SK-N-SH treated with all-trans-retinoic acid at 6 μM for 48 hours (cell line): Measurements from ENCODE around the gene LPIN1.

Experiments used
- GLIS3 ChIP-seq: fragments of 250-450 bp; sonication (Bioruptor Pico); IDR thresholded peaks from 2 replicates; pipeline ENCODE4 v1.5.0; 2020; ENCODE audit warnings: mild to moderate bottlenecking, moderate library complexity
- ISL1 ChIP-seq: fragments of 250-450 bp; sonication (Bioruptor Pico); IDR thresholded peaks from 2 replicates; pipeline ENCODE4 v2.1.2; 2022; ENCODE audit warnings: mild to moderate bottlenecking, moderate library complexity
- OSR1 ChIP-seq: fragments of 250-450 bp; sonication (Bioruptor Pico); IDR thresholded peaks from 2 replicates; pipeline ENCODE4 v1.8.0; 2022; ENCODE audit warnings: moderate library complexity, mild to moderate bottlenecking, inconsistent platforms
- PPARA ChIP-seq: fragments of 250-450 bp; sonication (Bioruptor Pico); IDR thresholded peaks from 2 replicates; pipeline ENCODE4 v1.5.0; 2020; ENCODE audit warnings: mild to moderate bottlenecking, borderline replicate concordance
- TCF4 ChIP-seq: fragments of 250-450 bp; sonication (Bioruptor Pico); IDR thresholded peaks from 2 replicates; pipeline ENCODE4 v1.8.0; 2021; ENCODE audit warnings: mild to moderate bottlenecking, moderate library complexity, borderline replicate concordance
- TF ChIP-seq, protein P1 (sequence below): fragments of 250-450 bp; sonication (Bioruptor Pico); IDR thresholded peaks from 2 replicates; pipeline ENCODE4 v1.5.1; 2020; ENCODE audit warnings: low read depth, mild to moderate bottlenecking, moderate library complexity
- TF ChIP-seq, protein P2 (sequence below): fragments of 250-450 bp; sonication (Bioruptor Pico); IDR thresholded peaks from 2 replicates; pipeline ENCODE4 v1.8.0; 2020; ENCODE audit warnings: mild to moderate bottlenecking, moderate library complexity, borderline replicate concordance

DNA sequence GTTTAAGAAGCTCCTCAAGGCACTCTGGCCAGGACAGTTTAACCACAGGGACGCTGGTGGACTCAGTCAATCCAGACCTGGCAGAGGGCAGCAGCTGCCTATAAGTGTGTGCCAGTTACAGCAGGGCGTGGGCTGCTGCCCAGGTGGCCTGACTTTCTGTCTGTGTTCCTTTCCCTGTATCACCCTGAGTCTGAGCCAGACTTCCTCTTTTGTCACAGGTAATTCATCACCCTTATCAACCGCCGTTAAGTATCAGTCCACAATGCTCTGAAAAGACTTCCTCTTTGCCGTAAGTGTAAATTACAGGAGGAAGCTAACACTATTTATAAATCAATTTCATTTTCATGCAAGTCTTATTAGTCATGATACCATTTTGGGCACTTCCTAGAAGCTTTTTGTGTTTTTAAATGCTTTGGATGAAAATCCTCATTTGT is 7.0 kb downstream of the LPIN1 start:
- TF ChIP-seq PPARA (CRISPR knock-in tag) (no peak), GLIS3 (CRISPR knock-in tag) (no peak), TCF4 (CRISPR knock-in tag) (no peak), ISL1 (CRISPR knock-in tag) (no peak), OSR1 (CRISPR knock-in tag) (no peak)
- TF ChIP-seq, protein P1, sequence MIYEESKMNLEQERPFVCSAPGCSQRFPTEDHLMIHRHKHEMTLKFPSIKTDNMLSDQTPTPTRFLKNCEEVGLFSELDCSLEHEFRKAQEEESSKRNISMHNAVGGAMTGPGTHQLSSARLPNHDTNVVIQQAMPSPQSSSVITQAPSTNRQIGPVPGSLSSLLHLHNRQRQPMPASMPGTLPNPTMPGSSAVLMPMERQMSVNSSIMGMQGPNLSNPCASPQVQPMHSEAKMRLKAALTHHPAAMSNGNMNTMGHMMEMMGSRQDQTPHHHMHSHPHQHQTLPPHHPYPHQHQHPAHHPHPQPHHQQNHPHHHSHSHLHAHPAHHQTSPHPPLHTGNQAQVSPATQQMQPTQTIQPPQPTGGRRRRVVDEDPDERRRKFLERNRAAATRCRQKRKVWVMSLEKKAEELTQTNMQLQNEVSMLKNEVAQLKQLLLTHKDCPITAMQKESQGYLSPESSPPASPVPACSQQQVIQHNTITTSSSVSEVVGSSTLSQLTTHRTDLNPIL (CRISPR knock-in tag) = no peak
- TF ChIP-seq, protein P2, sequence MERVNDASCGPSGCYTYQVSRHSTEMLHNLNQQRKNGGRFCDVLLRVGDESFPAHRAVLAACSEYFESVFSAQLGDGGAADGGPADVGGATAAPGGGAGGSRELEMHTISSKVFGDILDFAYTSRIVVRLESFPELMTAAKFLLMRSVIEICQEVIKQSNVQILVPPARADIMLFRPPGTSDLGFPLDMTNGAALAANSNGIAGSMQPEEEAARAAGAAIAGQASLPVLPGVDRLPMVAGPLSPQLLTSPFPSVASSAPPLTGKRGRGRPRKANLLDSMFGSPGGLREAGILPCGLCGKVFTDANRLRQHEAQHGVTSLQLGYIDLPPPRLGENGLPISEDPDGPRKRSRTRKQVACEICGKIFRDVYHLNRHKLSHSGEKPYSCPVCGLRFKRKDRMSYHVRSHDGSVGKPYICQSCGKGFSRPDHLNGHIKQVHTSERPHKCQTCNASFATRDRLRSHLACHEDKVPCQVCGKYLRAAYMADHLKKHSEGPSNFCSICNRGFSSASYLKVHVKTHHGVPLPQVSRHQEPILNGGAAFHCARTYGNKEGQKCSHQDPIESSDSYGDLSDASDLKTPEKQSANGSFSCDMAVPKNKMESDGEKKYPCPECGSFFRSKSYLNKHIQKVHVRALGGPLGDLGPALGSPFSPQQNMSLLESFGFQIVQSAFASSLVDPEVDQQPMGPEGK (CRISPR knock-in tag) = no peak
